ENCODE data around the gene SCN3B.

DNA sequence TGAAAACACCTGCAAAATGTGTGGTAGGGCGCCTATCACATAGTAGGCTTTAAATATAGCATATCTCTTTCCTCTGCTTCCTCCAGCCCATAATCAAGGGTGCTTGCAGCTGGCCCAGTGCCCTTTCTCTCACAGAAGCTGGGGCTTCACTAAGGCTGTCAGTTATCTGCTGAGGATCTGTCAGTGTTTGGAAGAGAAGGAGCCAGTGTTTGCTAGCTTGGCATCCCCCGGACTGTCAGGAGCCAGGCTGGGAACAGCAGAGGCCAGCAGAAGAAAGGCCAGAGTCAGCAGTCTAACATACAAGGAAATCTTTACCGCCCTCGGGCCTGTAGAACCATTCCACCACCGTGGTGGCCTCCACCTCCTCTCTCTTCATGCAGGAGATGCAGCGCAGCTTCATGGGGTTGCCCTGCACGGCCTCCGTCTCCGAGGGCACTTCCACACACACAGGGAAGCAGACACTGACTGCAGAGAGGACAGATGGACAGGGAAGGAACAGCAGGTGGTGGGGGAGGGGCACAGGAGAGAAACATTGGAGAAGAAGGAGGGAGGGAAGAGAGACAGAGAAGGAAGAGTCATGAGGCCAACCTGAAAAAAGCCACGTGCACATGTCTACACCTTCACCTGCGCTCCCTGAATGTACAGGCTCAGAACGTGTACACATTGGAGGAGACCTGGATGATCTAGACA lies 9.0 kb downstream of the SCN3B start:
- TF ChIP-seq SIN3A (IDR thresholded peaks at IDR 0.05; ENCODE audit: borderline replicate concordance, insufficient read depth, low read length) (no peak), TAF1 (IDR thresholded peaks at IDR 0.05; ENCODE audit: borderline replicate concordance, insufficient read depth, low read length) (no peak), REST (IDR thresholded peaks at IDR 0.05; ENCODE audit: insufficient read depth in 1 of 2, low read depth in 2 of 2, low read length in 2 of 2) (no peak)
